Renal pelvis (tissue), 3 donors: ENCODE data around the gene STARD6. TPM values are rescaled to one million over a fixed set of nuclear protein-coding genes. Genes with fewer than 3 reads are reported as not detected.

Experiments used
- polyA plus RNA-seq, 3 donors: library from polyadenylated mRNA; unstranded; fragments of 120-200 nt; gene quantifications; one replicate each; pipeline ENCODE4 v1.2.1, GENCODE V29; 2013; ENCODE audit not compliant: insufficient read length in 3 of 3

The STARD6 gene
- polyA plus RNA-seq, 3 donors = 0.27 to 0.51 (median 0.44) TPM

Other genes with a start within 250 kb of the STARD6 start
- gene MBD2, start 133.2 kb downstream of the STARD6 start, polyA plus RNA-seq = 100 to 1,000 TPM in 2 of 3 donors, 10 to 100 TPM in 1; 93.5 to 121 (median 113) TPM
- gene POLI, start 88.3 kb downstream of the STARD6 start, polyA plus RNA-seq = 10 to 100 TPM; 44.8 to 85.7 (median 75.7) TPM
- gene C18orf54, start within 50 bp of the STARD6 start, polyA plus RNA-seq = 10 to 100 TPM; 10.4 to 12.6 (median 11.5) TPM
- gene DYNAP, start 233.4 kb upstream of the STARD6 start, polyA plus RNA-seq = under 1 TPM in 1 of 3 donors, not detected in 2; 0.12 TPM